GM19463 (cell line): Measurements from ENCODE around the gene PRKAG2.

Source experiments
- ATAC-seq: cut with Tn5 transposase; IDR thresholded peaks from one replicate; pipeline ENCODE4 v1.9.1; 2021; ENCODE audit warnings: mild to moderate bottlenecking, moderate library complexity; ENCODE audit not compliant: unreplicated experiment

The PRKAG2 gene

DNA sequence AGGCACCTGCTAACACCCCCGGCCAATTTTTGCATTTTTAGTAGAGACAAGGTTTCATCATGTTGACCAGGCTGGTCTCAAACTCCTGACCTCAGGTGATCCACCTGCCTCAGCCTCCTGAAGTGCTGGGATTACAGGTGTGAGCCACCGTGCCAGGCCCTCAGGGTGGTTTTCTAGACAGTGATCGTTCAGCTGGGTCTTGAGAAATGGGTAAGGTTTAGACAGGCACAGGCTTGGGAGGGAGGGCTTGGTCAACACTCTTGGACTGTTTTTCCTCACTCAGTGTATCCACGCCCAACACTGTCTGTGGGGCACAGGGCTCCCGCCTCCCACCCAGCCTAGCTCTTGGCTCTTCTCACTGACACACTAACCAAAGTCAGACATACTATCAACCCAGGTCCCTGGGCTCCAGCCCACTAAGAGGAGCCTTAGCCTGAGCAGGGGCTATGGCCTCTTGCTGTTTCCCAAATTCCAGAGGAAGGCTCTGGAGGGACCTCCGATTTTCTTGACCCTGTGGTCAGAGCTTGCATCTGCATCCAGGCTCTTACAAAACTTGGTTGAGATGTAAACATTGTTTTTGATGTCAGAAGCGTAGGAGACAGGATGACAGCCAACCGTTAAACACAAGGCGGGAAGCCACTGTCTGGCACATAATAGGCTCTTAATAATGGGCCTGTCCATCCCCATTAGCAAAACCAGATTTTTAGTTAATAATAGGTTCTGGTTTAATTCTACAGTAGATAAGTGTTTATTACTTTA is 143.9 kb downstream of the PRKAG2 start:
- no peak for ATAC-seq

DNA sequence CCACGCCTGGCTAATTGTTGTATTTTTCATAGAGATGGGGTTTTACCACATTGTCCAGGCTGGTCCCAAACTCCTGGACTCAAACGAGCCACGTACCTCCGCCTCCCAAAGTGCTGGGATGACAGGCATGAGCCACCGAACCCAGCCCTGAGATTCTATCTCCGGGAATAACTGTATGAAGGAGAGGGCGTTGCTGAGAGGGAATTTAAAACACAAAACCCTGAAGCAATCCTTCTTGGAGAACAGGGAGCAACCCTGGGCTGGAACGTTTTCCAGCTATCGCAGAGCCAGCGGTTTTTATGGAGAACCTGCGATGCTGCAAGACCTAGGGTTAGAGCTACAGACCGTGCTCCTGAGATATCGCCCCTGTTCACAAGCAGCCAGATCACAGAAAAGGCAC is 144.6 kb downstream of the PRKAG2 start:
- no peak for ATAC-seq

DNA sequence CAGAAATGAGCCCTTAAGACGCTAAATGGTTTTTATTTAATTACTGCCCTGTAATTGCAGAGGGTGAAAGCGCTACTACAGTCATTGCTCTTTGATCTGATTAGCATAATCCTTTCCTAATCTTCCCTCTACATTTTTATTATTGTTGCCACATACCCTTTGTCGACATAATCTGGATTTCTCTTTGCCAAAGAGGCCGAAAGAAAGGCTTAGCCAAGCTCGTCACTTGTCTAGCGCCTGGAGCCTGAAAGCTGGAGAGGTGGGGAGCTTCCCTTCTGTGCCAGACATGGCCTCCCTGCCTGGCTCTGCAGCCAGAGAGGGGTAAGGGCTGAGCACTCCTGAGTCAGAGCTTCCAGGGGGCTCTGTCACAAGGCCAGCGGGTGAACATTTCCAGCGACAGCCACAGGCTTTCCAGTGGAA is 145.9 kb downstream of the PRKAG2 start:
- no peak for ATAC-seq

DNA sequence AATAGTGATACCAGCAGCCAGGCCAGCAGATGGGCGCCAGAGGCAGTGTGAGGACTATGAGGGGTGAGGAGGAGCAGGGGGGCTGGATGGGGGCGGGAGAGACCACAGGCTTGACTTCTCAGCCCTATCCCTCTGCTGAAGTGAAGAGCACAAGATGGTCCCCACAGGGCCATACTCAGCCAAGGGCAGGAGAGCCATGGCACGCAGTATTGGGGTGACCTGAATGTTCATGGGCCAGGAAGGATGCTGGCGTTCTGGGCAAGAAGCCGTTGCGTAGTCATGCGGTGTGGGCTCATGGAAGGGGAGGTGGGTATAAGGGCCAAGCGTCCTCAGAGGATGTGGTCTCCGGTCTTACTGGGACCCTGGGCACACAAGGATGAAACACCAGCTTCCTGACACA is 146.3 kb downstream of the PRKAG2 start:
- ATAC-seq = no peak

DNA sequence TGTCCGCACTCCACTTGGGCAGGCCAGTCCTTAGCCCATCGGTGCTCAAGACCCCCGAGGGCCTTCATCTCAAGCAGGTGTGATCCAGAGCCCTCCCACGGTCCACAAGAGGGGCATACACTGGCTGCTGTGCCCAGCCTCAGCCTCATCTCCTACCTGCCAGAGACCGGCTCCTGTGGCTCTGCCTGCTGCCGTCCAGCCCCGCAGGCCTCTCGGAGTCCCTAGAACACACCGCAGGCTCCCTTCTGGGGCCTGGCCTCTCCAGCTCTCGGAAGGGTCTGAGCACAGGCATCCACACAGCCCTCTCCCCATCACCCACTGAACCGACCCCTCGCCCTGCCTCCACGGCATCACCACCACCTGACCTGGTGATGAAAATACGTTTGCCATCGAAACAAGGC is 147.4 kb downstream of the PRKAG2 start:
- no peak for ATAC-seq

DNA sequence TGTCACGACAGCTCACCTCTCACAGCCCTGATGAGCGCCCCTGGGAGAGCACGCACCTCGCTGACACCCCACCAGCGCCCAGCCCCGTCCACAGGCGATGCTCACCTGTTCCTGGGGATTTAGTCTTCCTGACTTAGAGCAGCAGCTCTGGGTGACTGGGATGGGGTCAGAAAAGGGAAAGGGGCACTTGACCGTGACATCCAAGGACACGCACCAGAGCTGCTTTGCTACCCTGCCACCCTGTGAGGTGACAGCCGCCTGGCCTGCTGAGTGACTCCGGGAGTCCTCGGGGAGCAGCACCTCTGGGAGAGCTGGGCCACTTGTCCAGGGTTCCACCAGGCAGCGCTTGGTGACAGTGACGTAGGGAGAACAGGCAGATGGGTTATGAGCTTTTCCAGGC is 148.2 kb downstream of the PRKAG2 start:
- no peak for ATAC-seq

DNA sequence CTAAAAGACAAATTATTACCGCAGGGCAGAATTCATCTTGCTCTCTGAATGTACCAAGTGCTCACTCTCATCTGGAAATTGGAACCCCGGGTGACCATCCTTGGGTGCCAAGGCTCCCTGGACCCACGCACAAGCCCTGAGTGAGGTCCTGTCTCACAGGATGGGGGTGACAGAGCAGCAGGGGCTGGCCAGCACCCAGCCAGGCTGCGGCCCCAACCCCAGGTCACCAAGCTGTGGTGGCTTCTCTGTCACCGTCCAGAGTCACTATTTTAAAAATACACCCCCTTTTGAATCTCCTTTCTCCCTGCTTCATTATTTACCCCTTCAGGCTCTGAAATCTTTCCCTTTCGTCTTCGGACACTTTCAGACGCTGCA is 148.6 kb downstream of the PRKAG2 start:
- ATAC-seq = no peak

DNA sequence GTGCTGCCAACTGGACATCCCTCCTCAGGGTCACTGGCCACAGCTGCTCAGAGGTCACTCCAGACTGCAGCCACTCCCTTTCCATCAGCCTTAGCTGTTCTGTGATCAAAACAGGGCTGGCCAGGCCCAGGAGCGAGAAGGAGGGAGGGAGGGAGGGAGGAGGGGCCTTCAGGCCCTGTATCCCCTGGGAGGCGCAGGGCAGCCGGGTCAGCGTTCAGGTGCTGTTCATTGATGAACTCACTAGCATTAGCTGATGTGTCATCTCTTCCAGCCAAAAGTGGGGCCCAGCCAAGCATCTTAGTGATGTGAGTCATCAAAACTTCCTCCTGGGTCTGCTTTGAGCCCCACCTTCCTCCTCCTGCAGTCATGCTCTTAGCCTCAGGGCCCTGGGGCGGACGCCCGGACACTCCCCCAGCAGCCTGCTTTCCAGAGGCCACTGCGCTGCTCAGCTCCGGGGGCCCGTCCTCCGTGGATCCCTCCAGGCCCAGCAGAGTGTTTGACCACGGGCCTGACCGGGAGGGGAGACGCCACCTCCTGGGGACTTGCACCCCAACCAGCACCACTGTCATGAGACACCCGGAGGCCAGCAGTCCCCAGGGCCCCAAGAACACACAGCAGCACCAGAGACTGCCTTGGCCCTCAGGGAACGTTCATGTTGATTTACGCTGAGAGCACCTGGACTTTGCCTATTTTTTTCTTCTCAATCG is 149.2 kb downstream of the PRKAG2 start:
- ATAC-seq = peak; percentile 84

DNA sequence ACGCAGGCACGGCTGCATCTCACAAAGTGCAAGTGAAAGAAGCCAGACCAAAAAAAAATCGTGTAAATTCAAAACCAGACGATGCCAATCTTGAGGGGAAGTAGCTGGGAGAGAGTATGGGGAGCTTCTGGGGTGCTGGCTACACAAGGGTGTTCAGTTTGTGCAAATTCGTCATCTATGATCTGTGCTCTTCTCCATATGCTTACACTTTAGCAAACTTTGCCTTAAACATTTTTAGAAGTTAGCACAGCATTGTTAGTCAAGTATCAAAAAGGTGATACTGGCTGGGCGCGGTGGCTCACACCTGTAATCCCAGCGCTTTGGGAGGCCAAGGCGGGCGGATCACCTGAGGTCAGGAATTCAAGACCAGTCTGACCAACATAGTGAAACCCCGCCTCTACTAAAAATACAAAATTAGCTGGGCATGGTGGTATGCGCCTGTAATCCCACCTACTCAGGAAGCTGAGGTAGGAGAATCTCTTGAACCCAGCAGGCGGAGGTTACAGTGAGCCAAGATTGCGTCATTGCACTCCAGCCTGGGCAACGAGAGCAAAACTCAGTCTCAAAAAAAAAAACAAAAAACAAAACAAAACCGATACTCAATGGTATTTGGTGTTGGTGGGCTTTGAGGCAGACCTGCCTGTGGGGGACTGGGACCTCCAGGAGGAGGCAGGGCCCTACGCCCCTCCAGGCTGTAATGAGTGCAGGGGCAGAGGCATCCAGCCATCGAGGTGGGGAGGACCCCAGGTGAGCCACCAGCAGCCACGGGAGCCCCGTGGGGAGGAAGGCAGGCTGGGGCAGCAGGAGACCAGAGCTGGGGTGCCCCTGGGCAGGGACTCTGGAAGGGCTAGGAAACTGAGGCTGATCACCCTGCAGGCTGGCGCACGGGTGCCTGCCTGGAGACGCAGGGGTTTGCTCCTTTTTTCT is 150.0 kb downstream of the PRKAG2 start:
- no peak for ATAC-seq

DNA sequence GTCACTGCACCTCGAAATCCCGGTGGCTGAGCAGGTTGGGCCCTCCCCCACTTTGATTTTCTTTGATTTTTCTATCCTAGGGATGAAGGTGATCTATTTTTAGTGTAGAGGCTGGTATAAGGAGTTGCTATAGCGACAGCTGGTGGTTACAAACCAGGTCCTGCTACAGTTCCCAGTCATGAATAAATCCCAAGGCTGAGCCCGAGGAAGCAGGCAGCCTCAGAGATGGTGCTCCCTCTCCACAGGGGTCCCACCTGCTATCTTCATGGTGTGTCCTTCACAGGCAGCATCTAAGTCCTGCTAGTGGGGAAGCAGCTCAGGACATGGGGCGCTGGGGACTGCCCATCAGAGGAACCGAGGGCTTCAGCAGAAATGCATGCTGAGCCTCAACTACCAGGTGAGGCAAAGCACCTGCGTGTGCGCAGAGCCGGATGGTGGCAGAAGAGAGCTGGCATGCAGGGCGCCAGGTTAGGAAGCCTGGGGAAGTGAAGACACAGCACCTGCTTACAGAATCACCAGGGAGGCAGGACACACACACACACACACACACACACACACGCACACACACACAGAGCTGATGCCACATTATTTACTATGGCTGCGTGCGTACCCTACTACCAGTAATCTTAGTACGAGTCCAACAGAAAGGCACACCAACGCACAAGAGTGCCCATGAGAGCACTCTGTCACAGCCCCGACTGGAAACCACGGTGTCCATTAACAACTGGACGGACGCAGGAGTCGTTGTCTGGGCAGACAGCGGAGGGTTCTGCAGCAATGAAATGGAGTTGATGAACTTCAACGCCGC is 150.9 kb downstream of the PRKAG2 start:
- ATAC-seq = no peak

DNA sequence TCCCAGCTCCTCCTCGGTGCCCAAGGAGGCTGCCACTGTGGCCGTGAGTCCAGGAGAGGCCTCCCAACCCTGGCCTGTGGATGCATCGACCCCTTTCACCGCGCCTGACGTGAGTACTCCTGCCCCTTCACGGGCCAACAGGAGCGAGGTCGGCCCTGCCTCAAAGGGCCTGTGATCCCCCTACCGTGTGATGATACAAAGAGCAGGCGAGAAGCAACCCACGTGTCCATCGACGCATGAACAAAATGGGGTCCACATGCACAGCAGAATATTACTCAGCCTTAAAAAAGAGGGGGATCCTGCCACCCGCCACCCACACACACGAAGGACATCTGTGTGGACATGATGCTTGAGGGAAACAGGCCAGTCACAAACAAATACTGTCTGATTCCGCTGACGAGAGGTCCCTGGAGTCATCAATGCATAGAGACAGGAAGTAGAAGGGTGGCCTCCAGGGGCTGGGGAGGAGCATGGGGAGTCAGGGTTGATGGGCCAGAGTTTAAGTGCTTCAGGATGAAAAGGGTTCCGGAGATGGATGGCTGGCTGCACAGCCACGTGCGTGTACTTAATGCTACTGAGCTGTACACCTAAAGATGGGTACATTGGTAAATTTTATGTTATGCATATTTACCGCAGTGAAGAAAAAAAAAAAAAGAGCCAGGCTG is 151.9 kb downstream of the PRKAG2 start:
- ATAC-seq = no peak

DNA sequence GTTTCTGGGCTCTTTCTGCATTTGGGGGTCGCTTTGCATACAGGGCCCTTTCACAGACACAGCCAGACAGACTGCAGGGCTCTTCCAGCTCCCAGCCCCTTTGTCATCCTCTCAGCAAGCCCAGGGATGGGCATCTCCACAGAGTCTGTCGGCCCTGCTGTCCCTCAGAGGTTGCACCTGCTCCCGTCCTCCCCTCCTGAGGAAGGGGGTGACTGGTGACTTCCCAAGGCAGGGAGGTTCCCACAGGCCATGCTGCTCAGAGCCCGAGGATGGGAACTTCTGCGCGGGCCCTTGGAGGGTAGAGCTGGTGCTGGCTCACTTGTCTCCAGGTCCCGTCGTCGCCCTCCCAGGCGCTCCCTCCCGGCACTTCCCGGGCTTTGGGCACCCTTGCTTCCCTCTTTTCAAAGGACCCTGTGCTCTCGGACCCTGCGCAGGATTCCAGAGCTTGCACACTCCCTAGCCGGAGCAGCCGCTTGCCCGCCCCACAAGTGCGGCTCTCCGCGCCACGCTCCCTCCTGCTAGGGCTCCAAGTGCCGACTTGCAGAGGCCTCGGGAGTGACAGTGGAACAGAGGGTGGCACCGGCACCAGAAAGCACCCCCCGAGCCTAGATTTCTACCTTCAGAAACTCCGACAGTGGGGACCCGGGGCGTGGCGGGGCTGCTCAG is 152.5 kb downstream of the PRKAG2 start:
- ATAC-seq = no peak

DNA sequence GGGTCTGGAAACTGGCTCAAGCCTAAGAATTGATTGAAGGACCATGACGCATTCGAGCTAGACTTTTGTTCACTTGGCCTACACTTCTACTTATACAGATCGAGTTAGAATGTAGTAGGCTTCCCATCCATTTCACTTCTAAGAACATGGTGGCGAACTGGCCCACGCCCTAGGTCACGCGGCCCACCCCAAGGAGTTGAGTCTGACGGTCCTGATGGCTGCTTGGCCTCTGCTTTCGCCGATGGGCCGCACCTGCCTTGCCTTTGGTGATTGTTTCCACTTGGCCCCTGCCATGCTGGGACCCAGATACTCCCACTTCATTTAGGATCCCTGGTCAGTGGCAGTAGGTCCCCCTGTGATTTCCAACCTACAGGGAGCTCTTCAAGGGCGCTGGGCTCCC is 153.6 kb downstream of the PRKAG2 start:
- no peak for ATAC-seq

DNA sequence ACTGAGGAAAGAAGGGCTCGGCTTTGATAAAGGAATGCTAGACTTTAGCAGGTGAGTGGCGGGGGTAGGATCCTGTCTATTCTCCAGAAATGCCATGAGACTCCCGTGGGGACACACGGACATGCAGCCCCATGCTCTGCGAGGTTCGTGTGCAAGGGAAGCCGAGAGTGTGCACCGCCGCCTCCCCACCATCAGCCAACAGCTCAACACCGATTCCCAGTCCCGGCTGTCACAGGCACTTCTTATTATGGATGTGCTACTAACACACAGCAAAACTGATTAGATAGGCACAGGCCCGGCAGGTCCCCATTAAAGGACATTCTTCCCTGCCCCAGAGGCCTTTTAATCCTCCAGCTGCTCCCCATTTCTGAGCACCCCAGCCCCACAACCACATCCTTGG is 154.4 kb downstream of the PRKAG2 start:
- no peak for ATAC-seq

DNA sequence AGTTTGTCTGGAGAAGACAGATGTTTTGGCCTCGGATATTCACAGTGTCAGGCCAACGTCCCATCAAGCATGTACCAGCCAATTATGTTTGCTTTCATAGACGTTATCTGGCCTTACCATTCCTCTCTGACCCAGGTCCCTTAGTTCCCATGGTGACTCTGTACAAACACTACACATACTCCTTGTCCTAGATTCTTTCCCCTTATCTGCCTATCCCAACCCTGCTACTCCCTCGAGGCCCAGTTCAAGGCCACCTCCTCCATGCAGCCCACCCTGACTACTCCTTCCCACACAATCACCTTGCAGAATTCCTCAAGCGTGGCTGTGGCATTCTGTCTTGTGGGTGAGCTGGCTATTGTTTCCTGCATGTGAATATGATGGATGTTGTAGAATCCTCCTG is 155.2 kb downstream of the PRKAG2 start:
- ATAC-seq = no peak

DNA sequence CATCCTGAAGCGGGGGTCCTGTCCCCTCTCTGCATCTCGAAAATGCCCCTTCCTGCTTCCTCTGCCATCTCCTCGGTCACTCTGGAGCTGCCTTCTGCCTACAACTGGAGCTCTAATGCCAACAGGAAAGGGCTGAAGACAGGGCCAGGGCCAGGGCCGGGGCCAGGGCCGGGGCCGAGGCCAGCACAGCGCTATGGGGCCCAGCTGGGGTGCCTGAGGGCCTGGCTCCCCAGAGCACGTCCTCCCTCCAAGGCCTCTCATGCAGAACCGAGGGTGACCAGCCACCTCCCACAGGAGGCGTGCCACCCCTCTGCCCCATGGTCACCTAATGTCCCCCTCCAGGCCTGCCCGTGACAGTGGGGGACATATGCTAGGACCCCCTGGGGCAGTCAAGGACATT is 155.7 kb downstream of the PRKAG2 start:
- no peak for ATAC-seq

DNA sequence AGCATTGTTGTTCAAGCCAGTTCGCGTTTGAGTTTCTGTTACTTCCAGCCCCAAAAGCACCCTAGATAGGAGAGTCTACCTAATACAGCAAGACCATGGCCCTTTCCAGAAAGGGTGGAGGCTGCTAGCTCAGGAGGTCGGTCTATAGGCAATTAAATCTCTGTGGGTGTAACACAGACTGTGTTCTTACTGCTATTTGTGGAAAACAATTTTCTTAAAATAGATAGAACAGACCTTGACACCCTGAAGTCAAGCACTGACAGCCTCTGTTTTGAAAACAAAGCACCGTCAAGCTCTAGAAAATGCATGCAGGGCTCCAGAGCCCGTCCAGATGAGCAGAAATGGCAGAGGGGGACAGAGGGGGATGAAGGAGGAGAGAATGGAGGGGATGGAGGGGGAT is 156.6 kb downstream of the PRKAG2 start:
- ATAC-seq = no peak

DNA sequence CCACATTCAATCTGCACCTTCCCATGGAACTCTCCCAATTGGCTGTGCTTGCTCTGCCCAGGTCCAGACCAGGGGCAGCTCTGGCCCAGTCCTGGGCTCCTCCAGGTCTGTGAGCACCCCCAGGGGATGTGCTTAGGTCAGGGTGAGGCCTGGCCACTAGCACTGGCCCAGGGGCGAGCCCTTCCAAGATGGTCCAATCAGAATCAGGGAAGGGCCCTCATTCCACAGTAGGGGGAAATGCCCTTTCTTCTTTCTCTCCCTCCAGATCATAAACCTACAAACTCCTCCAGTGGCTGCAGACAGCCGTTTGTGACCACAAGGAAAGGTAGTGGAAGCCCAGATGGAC is 157.0 kb downstream of the PRKAG2 start:
- ATAC-seq = no peak

DNA sequence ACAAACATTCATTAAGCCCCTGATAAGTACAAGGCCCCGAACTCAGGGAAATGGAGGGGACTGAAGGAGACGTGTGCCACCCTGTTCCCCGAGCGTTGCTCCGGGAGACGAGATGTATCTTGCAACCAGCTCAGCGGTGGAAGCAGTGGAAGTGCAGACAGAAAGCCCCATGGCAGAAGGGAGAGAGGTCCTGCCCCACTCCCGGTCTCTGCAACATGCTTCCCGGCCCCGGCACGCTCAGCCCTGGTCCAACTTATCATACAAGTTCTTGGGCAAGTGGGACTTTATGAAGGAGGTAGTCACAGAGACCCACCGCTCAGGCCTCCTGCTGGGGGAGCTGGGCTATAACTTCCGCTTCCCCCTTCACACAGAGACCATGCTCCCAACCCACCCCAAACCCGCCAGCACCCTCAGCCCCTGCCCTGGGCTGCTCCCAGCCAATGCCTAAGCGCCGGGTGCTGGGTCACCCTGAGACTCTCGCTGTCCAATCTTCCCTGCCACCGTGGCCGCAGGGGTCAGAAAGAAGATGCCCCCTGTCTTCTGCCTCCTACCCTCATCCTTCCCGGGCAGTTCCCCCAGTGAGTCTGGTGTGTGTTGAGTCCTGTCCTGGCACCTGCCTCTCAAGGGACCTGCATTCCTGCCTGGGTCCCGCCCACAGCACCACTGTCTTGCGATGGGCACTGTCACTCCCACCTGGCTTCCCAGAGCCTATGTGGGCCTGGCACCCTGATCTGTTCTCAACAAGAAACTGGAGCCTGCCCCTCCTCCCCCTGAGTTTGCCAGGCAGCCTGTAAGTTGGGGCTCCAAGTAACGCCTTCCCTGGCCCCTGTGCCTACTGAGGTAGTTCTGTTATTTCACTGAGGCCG is 157.7 kb downstream of the PRKAG2 start:
- no peak for ATAC-seq
